ENCODE data around the gene SLC23A1.
"Not testable (repeated sequence)": the region's sequence is repeated elsewhere in the genome, so short reads cannot be mapped to it uniquely, and the experiment has no call there.

Gene SLC23A1

DNA sequence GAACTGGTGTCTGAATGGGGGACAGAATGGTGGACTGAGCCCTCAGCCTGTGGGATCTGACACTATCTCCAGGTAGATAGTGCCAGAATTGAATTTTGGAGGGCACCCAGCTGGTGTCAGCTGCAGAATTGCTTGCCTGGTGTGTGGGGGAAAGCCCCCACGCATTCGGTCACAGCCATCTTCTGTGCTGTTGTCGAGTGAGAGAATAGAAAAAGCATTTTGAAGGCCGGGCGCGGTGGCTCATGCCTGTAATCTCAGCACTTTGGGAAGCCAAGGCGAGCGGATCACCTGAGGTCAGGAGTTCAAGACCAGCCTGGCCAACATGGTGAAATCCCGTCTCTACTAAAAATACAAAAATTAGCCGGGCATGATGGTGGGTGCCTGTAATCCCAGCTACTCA is 3.9 kb upstream of the SLC23A1 start:
- not testable (repeated sequence) for H3K36me3 ChIP-seq (ENCODE audit: control insufficient read depth in 1 of 2, insufficient read depth in 2 of 2, low read length in 2 of 2); H3K4me3 ChIP-seq (ENCODE audit: low read depth in 1 of 2, low read length in 2 of 2); H3K9me3 ChIP-seq (ENCODE audit: control insufficient read depth in 1 of 2, low read length in 2 of 2); H3K4me1 ChIP-seq (ENCODE audit: control insufficient read depth in 1 of 2, insufficient read depth in 2 of 2, low read length in 2 of 2); H3K27ac ChIP-seq (ENCODE audit: low read length); H3K27me3 ChIP-seq (ENCODE audit: low read depth, low read length)

DNA sequence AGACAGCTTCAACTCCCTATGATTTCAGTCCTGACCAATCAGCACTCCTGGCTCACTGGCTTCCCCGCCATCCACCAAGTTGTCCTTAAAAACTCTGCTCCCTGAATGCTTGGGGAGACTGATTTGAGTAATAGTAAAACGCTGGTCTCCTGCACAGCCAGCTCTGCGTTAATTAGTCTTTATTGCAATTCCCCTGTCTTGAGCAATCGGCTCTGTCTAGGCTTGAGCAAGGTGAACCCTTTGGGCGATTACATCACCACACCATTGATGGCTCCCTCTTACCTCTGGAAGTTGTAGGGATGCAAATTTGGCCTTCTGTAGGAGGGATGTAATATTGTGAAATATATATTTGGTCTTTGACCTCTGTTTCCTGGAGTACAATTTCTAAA is 2.9 kb upstream of the SLC23A1 start:
- Histone ChIP-seq H3K9me3 (ENCODE audit: control insufficient read depth in 1 of 2, low read length in 2 of 2) (no peaks in the 10 kb centered on the region), H3K36me3 (ENCODE audit: control insufficient read depth in 1 of 2, insufficient read depth in 2 of 2, low read length in 2 of 2) (no peaks in the 10 kb centered on the region), H3K4me1 (ENCODE audit: control insufficient read depth in 1 of 2, insufficient read depth in 2 of 2, low read length in 2 of 2) (peaks cover 0 to 4% of the 10 kb centered on the region in 2 donors), H3K4me3 (ENCODE audit: low read depth in 1 of 2, low read length in 2 of 2) (no peak overlapping the region), H3K27me3 (ENCODE audit: low read depth, low read length) (no peaks in the 10 kb centered on the region), H3K27ac (ENCODE audit: low read length) (no peak overlapping the region)

DNA sequence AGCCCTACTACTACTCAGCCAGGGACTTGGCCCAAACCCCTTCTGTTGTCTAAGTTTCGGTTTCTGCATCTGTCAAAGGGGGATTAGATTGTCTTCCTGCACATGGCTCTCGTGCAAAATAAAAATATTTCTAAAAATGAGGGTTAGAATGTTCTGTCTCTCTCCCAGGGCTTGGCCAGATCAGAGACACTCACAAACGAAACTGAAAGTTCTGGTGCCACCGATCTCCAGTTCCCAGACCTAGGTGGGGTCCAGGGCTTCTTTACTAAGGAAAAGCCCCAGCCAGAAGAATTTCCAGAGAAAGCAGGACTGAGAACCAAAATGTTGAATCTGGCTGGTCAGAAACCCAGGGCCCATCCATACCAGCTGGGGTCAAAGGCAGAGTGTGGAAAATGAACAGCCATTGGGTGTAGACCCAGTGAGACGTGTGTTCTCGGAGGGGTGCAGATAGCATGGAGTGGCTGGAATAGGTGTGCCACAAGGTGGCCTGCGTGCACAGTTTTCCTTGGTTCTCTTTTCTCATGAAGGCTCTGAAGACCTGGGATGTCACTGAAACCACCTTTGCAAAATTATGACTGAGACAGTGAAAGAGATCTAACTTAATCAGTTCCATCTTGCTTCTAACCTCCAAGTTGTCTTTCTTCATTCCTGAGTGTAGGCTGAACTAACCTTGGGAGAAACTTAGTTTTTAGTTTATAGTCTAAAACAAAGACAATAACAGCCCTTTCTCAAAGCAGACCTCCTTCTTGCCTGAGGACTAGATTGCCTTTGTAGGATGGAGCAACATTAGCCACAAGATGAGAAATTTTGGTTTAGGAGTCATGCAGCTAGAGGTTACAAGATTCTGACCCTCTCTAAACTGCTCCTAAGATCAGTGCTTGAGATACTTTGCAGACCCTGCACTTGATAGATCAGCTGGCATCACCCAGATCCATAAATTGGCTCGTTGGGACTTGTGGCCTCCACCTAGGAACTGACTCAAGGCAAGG is 2.3 kb upstream of the SLC23A1 start:
- Histone ChIP-seq H3K4me3 (ENCODE audit: low read depth in 1 of 2, low read length in 2 of 2) (peak overlapping the region; percentile 37 to 69), H3K27ac (ENCODE audit: low read length) (peak overlapping the region; percentile 67), H3K4me1 (ENCODE audit: control insufficient read depth in 1 of 2, insufficient read depth in 2 of 2, low read length in 2 of 2) (peaks cover 0 to 4% of the 10 kb centered on the region in 2 donors), H3K36me3 (ENCODE audit: control insufficient read depth in 1 of 2, insufficient read depth in 2 of 2, low read length in 2 of 2) (no peaks in the 10 kb centered on the region), H3K9me3 (ENCODE audit: control insufficient read depth in 1 of 2, low read length in 2 of 2) (no peaks in the 10 kb centered on the region), H3K27me3 (ENCODE audit: low read depth, low read length) (no peaks in the 10 kb centered on the region)

DNA sequence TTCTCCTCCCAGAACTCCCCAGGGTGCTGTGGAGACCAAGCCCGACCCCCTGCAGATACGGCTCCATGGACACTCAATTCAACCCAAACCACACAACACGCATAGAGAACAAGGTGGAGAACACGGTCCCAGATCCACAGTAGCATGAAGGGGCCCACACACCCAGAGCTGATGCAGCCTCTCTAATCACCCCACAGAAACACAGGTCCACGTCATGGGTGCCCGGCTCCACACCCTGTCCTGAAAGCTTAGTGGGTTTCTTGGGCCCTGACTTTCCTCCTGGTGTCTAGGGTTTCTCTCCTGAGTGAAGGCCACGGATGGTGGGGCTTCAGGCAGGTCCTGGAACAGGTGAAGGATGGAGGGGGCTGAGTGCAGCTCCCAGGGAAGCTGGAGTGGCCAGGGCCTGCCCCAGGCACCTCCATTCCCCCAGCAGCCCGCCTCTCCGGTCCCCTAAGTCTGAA is 1.5 kb upstream of the SLC23A1 start:
- no peaks in the 10 kb centered on the region for H3K27me3 ChIP-seq (ENCODE audit: low read depth, low read length)
- peak overlapping the region; percentile 37 to 69 for H3K4me3 ChIP-seq (ENCODE audit: low read depth in 1 of 2, low read length in 2 of 2)

DNA sequence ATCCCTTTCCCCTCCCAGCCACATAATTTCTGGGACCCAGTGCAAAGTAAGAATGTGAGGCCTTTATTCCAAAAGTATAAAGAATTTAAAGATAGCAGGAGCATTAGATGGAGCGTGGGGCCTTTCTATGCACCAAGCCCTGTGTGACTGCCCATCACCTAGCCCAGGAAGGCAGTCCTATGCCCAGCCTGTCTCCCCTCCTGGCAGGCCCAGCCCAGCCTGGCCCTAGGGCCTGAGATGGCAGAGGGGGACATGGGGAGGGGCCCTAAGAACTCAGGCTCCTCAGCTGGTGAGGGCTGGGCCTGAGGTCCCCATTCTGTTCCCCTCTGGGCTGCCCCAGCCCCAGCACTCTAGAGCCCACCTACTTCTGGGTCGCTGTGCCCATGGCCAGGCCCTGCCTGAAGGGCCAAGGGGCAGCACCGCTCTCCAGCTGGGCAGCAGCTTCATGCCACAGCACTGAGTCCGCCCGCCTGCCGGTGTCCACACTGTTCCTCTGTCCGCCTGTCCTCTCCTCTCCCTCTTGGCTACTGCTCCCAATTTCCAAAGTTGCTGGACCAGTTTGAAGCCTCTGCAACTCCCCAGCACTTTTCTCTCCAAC is 995 bp upstream of the SLC23A1 start:
- Histone ChIP-seq H3K27me3 (ENCODE audit: low read depth, low read length) (no peaks in the 10 kb centered on the region), H3K27ac (ENCODE audit: low read length) (no peak overlapping the region), H3K9me3 (ENCODE audit: control insufficient read depth in 1 of 2, low read length in 2 of 2) (no peaks in the 10 kb centered on the region), H3K4me3 (ENCODE audit: low read depth in 1 of 2, low read length in 2 of 2) (no peak overlapping the region), H3K36me3 (ENCODE audit: control insufficient read depth in 1 of 2, insufficient read depth in 2 of 2, low read length in 2 of 2) (no peaks in the 10 kb centered on the region), H3K4me1 (ENCODE audit: control insufficient read depth in 1 of 2, insufficient read depth in 2 of 2, low read length in 2 of 2) (peaks cover 0 to 4% of the 10 kb centered on the region in 2 donors)

More for the DNA sequence above, 1.5 kb upstream of the SLC23A1 start:
- no peaks in the 10 kb centered on the region for H3K9me3 ChIP-seq (ENCODE audit: control insufficient read depth in 1 of 2, low read length in 2 of 2)
- peaks cover 0 to 4% of the 10 kb centered on the region in 2 donors for H3K4me1 ChIP-seq (ENCODE audit: control insufficient read depth in 1 of 2, insufficient read depth in 2 of 2, low read length in 2 of 2)
- H3K27ac ChIP-seq (ENCODE audit: low read length): peak overlapping the region; percentile 67
- H3K36me3 ChIP-seq (ENCODE audit: control insufficient read depth in 1 of 2, insufficient read depth in 2 of 2, low read length in 2 of 2): no peaks in the 10 kb centered on the region

DNA sequence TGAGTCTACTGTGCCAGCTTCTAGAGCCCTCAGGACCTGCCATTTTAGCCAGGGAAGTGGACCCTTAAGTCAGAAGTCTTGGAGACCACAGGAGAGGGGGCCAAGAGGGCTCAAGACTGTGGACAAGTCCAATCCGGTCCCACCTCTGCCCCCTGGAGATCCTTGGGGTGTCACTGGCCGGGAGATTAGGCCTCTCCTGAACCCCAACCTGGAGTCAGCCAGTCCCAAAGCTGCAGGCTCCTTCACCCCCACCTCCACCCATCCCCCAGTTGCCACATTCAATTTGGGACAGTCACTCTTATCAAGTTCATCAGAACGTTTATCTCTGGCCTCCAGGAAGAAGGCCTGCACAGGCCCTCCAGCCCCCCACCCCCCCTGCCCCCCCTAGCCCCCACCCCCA is 290 bp downstream of the SLC23A1 start:
- no peak overlapping the region for H3K27ac ChIP-seq (ENCODE audit: low read length)
- H3K9me3 ChIP-seq (ENCODE audit: control insufficient read depth in 1 of 2, low read length in 2 of 2): no peaks in the 10 kb centered on the region
- H3K4me3 ChIP-seq (ENCODE audit: low read depth in 1 of 2, low read length in 2 of 2): no peak overlapping the region
- no peaks in the 10 kb centered on the region for H3K36me3 ChIP-seq (ENCODE audit: control insufficient read depth in 1 of 2, insufficient read depth in 2 of 2, low read length in 2 of 2)
- peaks cover 0 to 4% of the 10 kb centered on the region in 2 donors for H3K4me1 ChIP-seq (ENCODE audit: control insufficient read depth in 1 of 2, insufficient read depth in 2 of 2, low read length in 2 of 2)
- H3K27me3 ChIP-seq (ENCODE audit: low read depth, low read length): no peaks in the 10 kb centered on the region

DNA sequence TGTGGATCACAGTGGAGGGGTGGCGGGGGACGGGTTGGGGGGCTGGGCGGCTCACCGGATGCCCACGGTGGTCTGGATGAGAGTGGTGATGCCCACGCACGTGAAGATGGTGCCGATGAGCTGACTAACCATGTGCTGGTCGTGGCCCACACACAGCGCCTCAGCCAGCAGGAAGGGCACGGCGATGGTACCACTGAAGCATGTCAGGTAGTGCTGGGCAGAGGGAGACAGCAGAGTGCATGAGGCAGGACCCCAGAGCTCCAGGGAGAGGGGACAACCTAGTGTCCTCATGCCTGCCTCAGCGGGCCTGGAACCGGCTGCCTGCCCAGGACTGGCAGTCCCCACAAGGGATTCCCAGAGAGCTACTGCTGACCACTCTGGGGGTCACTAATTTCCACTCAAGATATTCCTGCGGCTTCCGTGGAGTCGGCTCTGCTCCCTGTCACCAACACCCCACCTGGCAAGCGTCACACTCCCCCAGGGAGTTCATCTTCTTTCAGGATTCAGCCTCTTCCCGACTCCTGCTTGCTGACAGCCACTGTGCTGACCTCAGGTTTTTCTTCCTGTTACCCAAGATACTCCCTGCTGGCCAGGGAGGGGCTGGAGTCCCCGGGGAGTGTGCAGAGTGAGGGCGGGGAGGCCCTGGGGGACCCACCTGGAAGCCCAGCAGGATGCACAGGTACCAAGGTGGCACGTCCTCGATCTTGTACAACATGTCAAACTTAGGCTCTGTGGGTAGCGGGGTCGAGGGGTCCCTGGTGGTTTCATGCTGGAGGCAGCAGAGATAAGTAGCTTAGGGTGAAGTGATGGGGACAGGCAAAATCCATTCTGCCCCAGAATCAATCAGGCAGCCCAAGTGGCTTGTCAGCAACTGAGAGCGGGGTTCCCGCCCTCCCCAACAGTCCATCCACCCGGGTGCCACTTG is 998 bp downstream of the SLC23A1 start:
- Histone ChIP-seq H3K4me1 (ENCODE audit: control insufficient read depth in 1 of 2, insufficient read depth in 2 of 2, low read length in 2 of 2) (peaks cover 0 to 4% of the 10 kb centered on the region in 2 donors), H3K27ac (ENCODE audit: low read length) (no peak overlapping the region), H3K4me3 (ENCODE audit: low read depth in 1 of 2, low read length in 2 of 2) (no peak overlapping the region)

DNA sequence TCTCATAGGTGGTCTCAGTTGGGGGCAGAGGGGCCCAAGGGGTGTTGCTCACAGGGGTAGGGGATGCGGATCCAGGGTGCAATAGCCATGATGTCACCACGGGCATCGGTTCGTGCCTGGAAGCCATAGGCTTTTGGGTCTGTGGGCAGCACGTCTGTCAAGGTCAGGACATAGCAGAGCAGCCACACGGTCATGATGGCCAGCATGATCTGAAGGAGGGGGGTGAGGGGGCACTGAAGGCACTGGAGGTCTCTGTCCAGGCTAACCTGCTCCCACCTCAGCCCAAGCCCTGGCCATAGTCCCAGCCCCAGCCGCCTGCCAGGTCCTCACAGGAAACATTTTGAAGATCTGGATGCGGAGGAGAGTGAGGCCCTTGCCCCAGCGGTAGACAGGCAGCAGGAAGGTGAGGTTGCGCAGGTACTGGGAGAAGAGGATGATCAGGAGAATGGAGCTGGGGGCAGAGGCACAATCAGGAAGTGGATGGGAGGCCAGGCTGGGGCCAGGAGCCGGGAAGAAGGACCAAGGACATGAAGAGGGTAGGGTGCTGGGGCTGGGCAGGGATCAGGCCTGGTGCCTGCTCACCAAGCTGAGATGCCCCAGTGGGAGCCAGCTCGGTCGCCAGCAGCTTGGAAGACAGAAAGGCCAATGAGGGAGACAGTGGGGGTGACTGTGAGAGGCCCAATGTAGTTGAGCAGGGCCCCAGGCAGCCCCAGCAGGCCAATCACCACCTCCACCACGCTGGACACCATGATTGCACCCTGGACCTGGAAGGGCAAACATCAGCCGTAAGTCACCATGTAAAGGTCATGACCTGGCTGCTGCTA is 3.3 kb downstream of the SLC23A1 start:
- Histone ChIP-seq H3K4me1 (ENCODE audit: control insufficient read depth in 1 of 2, insufficient read depth in 2 of 2, low read length in 2 of 2) (peaks cover 0 to 4% of the 10 kb centered on the region in 2 donors), H3K9me3 (ENCODE audit: control insufficient read depth in 1 of 2, low read length in 2 of 2) (no peaks in the 10 kb centered on the region), H3K27ac (ENCODE audit: low read length) (no peak overlapping the region), H3K36me3 (ENCODE audit: control insufficient read depth in 1 of 2, insufficient read depth in 2 of 2, low read length in 2 of 2) (peaks cover 0 to 6% of the 10 kb centered on the region in 2 donors), H3K4me3 (ENCODE audit: low read depth in 1 of 2, low read length in 2 of 2) (no peak overlapping the region), H3K27me3 (ENCODE audit: low read depth, low read length) (no peaks in the 10 kb centered on the region)

More for the DNA sequence above, 998 bp downstream of the SLC23A1 start:
- Histone ChIP-seq H3K27me3 (ENCODE audit: low read depth, low read length) (no peaks in the 10 kb centered on the region), H3K36me3 (ENCODE audit: control insufficient read depth in 1 of 2, insufficient read depth in 2 of 2, low read length in 2 of 2) (peaks cover 0 to 4% of the 10 kb centered on the region in 2 donors), H3K9me3 (ENCODE audit: control insufficient read depth in 1 of 2, low read length in 2 of 2) (no peaks in the 10 kb centered on the region)

DNA sequence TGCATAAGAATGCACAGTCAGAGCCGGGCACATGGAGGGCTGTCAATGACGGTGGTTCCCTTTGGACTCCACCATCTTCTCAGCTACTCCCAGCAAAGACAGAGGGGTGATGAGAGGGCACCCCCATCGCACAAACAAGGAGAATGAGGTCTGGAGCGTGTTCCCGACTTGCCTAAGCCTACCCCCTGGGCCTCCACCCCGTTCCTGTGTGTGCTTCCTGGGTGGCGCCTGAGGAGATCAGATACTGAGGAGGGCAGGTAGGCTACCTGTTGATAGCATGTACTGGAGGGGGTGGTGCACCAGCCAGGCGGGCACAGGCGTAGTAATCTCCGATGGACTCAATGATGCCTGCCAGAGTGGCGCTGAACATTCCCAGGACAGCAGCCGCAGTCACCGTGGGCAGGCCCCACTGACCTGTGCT is 4.1 kb downstream of the SLC23A1 start:
- H3K9me3 ChIP-seq (ENCODE audit: control insufficient read depth in 1 of 2, low read length in 2 of 2): no peaks in the 10 kb centered on the region

DNA sequence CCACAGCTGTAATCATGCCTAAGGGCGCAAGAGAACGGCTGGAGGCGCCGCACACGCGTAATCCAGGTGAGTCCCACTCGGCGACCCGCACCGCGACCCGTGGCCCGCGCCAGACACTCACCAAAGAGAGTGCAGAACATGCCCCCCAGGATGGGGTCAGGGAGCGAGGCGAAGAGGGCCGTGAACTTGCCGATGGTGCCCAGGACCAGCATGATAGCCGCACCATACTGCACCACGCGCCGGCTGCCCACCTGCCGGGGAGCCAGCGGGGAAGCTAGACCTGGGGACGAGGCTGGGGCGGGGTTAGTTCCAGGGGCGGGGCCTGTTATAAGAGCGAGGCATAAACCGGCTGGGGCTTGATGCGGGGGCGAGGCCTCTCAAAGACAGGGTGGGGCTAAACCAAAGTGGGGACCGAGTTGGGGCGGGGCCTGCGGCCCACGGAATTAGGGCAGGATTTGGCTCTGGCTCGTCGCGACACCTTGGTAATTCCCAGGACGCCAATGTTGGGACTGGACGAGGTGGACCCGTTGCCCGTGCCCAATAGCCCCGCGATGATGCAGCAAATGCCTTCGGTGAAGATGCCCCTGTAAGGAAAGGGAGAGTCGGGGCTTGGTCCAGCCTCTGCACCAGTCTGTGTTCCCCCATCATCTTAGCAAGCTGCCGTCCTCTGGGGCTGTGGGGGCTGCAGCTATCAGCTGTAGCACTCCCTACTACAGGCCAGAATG is 4.8 kb downstream of the SLC23A1 start:
- Histone ChIP-seq H3K36me3 (ENCODE audit: control insufficient read depth in 1 of 2, insufficient read depth in 2 of 2, low read length in 2 of 2) (peaks cover 0 to 6% of the 10 kb centered on the region in 2 donors), H3K4me3 (ENCODE audit: low read depth in 1 of 2, low read length in 2 of 2) (no peak overlapping the region), H3K4me1 (ENCODE audit: control insufficient read depth in 1 of 2, insufficient read depth in 2 of 2, low read length in 2 of 2) (peaks cover 0 to 6% of the 10 kb centered on the region in 2 donors), H3K9me3 (ENCODE audit: control insufficient read depth in 1 of 2, low read length in 2 of 2) (no peaks in the 10 kb centered on the region), H3K27me3 (ENCODE audit: low read depth, low read length) (no peaks in the 10 kb centered on the region), H3K27ac (ENCODE audit: low read length) (no peak overlapping the region)

More for the DNA sequence above, 4.1 kb downstream of the SLC23A1 start:
- Histone ChIP-seq H3K36me3 (ENCODE audit: control insufficient read depth in 1 of 2, insufficient read depth in 2 of 2, low read length in 2 of 2) (peaks cover 0 to 6% of the 10 kb centered on the region in 2 donors), H3K27ac (ENCODE audit: low read length) (no peak overlapping the region), H3K4me1 (ENCODE audit: control insufficient read depth in 1 of 2, insufficient read depth in 2 of 2, low read length in 2 of 2) (peaks cover 0 to 2% of the 10 kb centered on the region in 2 donors), H3K4me3 (ENCODE audit: low read depth in 1 of 2, low read length in 2 of 2) (no peak overlapping the region), H3K27me3 (ENCODE audit: low read depth, low read length) (no peaks in the 10 kb centered on the region)
